GM23338 (cell line): ENCODE results near the gene TSPEAR.
"Not testable (repeated sequence)": the region's sequence is repeated elsewhere in the genome, so short reads cannot be mapped to it uniquely, and the experiment has no call there.

Experiments
- CREB1 ChIP-seq: fragments of 250-450 bp; sonication (Bioruptor Pico); IDR thresholded peaks from 2 replicates; pipeline ENCODE4 v1.5.0; 2020; ENCODE audit warnings: low read depth, mild to moderate bottlenecking, moderate library complexity
- EZH2 ChIP-seq: fragments of 200-600 bp; sonication (generic); IDR thresholded peaks from one replicate; pipeline ENCODE4 v1.8.0; 2017; ENCODE audit warnings: antibody characterized with exemption, mild to moderate bottlenecking, low read depth; ENCODE audit not compliant: unreplicated experiment
- EZH2phosphoT487 ChIP-seq: fragments of 200-600 bp; sonication (generic); IDR thresholded peaks from one replicate; pipeline ENCODE4 v1.8.1; 2018; ENCODE audit warnings: antibody characterized with exemption; ENCODE audit not compliant: unreplicated experiment
- POLR2AphosphoS5 ChIP-seq: IDR thresholded peaks from 2 replicates; pipeline ENCODE4 v1.6.1; 2016; ENCODE audit warnings: antibody characterized with exemption, low read depth
- ZNF331 ChIP-seq: fragments of 250-450 bp; sonication (Bioruptor Pico); IDR thresholded peaks from 2 replicates; pipeline ENCODE4 v1.5.0; 2020; ENCODE audit warnings: low read depth, mild to moderate bottlenecking, moderate library complexity
- TF ChIP-seq, protein P1 (sequence below), 2 experiments: fragments of 200-600 bp in 1 of 2; sonication (generic) in 1 of 2; conservative IDR thresholded peaks; 2 replicates each; pipeline versions ENCODE4 v1.5.1 to v1.6.1; 2016 to 2017; ENCODE audit warnings: antibody characterized with exemption in 2 of 2, low read depth in 2 of 2, mild to moderate bottlenecking in 2 of 2, moderate library complexity in 1 of 2
- TF ChIP-seq, protein P2 (sequence below): IDR thresholded peaks from one replicate; pipeline ENCODE4 v1.6.1; 2018; ENCODE audit warnings: antibody characterized with exemption; ENCODE audit not compliant: unreplicated experiment

DNA sequence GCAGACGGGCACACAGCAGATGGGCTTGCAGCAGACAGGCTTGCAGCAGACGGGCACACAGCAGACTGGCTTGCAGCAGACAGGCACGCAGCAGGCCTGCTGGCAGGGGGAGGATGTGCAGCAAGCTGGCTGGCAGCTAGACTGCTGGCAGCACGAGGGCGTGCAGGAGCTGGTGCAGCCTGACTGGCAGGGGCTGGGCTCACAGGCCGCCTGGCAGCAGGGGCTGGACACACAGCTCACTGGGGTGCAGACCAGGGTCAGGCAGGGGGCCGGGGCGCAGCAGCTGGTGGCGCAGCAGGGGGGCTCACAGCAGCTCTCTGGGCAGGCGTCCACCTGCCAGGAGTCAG is 153.1 kb downstream of the TSPEAR start:
- TF ChIP-seq, protein P1, sequence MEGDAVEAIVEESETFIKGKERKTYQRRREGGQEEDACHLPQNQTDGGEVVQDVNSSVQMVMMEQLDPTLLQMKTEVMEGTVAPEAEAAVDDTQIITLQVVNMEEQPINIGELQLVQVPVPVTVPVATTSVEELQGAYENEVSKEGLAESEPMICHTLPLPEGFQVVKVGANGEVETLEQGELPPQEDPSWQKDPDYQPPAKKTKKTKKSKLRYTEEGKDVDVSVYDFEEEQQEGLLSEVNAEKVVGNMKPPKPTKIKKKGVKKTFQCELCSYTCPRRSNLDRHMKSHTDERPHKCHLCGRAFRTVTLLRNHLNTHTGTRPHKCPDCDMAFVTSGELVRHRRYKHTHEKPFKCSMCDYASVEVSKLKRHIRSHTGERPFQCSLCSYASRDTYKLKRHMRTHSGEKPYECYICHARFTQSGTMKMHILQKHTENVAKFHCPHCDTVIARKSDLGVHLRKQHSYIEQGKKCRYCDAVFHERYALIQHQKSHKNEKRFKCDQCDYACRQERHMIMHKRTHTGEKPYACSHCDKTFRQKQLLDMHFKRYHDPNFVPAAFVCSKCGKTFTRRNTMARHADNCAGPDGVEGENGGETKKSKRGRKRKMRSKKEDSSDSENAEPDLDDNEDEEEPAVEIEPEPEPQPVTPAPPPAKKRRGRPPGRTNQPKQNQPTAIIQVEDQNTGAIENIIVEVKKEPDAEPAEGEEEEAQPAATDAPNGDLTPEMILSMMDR (conservative IDR thresholded peaks at IDR 0.05; ENCODE audit: low read depth in 2 of 2): not testable (repeated sequence)
- TF ChIP-seq CREB1 (CRISPR knock-in tag); EZH2phosphoT487; EZH2; POLR2AphosphoS5; ZNF331 (CRISPR knock-in tag): not testable (repeated sequence)
- TF ChIP-seq, protein P2, sequence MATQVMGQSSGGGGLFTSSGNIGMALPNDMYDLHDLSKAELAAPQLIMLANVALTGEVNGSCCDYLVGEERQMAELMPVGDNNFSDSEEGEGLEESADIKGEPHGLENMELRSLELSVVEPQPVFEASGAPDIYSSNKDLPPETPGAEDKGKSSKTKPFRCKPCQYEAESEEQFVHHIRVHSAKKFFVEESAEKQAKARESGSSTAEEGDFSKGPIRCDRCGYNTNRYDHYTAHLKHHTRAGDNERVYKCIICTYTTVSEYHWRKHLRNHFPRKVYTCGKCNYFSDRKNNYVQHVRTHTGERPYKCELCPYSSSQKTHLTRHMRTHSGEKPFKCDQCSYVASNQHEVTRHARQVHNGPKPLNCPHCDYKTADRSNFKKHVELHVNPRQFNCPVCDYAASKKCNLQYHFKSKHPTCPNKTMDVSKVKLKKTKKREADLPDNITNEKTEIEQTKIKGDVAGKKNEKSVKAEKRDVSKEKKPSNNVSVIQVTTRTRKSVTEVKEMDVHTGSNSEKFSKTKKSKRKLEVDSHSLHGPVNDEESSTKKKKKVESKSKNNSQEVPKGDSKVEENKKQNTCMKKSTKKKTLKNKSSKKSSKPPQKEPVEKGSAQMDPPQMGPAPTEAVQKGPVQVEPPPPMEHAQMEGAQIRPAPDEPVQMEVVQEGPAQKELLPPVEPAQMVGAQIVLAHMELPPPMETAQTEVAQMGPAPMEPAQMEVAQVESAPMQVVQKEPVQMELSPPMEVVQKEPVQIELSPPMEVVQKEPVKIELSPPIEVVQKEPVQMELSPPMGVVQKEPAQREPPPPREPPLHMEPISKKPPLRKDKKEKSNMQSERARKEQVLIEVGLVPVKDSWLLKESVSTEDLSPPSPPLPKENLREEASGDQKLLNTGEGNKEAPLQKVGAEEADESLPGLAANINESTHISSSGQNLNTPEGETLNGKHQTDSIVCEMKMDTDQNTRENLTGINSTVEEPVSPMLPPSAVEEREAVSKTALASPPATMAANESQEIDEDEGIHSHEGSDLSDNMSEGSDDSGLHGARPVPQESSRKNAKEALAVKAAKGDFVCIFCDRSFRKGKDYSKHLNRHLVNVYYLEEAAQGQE: not testable (repeated sequence)
